Activated CD8-positive, alpha-beta memory T cell treated with anti-CD3 and anti-CD28 coated beads for 24 hours (primary cell): ENCODE results near the gene PPP1R15A.
"Not testable (repeated sequence)": the region's sequence is repeated elsewhere in the genome, so short reads cannot be mapped to it uniquely, and the experiment has no call there.

ENCODE experiments used
- DNase-seq: peaks from one replicate; pipeline ENCODE4 v3.0.0-alpha.2; 2020

PPP1R15A gene

DNA sequence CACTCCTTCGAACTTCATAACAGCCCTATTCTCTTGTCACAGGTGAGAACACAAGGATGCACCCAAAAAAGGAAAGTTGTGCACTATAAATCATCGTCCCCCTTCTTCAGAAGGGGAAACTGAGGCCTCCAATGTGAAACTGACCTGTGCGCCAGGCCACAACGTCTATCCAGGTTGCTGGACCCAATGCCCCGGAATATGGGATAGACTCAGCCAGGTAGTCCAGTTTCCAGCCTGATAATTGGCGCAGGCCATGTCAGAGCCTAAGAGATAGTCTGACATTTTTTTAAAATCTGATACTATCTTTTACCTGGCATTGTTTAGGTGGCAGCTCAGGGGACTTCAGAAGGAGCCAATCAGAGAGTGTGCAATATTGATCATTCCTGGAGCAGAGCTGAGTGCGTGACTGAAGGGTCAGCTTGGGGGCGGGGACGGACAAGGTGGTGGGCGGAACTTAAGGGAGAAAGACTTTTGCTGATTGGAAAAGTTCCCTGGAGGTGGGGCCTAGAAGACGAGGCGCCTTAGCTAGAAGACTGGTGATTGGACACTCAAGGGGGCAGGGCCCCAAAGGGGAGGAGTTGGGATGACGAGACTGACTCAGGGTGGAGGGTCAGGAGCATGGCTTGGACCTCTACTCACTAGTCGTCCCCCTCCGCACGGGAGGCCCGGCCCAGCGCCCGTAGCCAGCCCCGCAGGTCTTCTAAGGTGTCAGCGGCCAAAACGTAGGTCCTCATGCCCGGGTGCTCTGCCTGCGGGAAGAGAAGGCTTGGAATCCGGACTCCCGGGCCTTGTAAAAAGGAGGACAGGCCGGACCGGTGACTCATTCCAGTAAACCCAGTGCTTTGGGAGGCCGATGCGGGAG, 12.3 kb upstream of the PPP1R15A start:
- DNase-seq: no peak

DNA sequence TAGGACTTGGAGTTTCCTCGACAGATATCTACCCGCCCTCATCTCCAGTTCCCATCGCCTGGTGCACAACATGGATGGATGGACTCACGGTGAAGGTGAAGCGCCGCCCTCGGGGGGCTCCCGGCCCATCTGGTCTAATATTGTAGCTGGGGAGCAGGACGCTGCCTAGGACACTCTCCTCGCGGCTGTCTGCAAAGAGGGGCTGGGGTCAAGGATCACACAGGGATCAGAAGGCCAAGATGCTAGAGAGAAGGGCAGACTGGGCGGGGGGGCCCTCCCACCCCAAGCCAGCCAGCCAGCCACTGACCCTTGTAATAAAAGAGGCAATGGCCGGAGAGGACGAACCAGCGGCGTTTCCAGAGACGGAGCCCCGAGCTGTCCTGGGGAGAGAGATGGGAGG, 10.9 kb upstream of the PPP1R15A start:
- DNase-seq: no peak

DNA sequence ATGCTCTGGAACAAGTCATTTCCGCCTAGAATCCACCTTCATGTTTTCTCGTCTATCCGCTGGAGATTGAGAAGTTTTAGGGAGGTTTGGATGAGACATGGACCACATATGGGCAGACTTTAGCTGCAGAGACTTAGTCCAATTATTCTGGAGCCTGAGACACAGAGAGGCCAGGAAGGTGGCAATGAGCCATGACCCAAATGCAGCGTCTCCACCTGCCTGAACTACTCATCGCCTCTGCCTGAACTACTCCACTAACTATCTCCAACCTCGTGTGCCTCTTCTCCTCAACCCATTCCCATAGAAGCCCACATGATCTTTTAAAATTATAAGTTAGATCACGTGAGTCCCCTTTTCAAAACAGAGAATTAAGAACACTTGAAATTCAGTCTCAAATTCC, 9.4 kb upstream of the PPP1R15A start:
- DNase-seq: no peak

DNA sequence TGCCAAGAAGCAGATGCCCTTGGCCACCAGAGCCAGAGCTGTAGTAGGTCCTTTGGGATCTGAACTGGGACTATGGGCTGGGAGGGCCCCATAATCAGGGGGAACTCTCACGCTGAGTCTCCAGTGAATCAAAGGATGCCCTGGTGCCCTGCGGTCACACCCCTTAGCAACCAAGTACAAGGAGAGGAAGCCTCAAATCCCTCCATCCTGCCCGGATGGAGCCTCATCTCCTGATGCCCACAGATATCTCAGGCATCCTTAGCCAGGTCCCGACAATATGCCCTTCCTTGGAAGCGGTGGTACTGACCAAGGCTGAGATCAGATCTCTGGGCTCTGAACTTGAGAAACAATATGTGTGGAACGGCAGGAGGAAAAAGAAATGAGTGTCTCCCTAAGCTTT, 5.5 kb upstream of the PPP1R15A start:
- no peak for DNase-seq

DNA sequence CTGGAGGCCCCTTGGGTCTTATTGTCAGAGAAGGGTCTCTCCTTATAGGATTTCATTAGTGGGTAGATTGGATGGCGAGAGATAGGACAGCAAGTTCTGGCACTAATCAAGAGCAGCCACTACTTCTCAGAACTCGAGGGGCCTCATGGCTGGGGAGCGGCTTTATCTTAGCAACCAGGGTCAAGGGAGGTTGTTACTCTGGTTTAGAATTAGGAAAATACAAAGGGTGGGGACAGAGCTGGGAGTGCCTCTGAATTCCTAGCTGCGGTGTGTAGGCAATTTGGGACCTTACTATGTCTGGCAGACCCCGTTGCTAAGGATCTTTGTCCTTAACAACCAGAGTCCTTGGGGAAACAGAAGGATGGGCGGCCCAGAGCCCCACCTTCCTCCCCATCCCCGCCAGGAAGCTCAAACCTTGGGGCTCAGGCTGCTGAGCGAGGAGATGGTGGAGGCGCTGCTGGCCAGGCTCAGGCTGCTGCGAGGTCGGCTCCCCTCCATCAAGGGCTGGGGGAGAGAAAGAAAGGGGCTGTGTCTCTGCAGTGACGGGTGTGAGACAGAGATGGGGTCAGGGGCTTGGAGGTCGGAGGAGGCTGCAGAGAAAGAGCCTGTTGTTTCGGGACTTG, 5.0 kb upstream of the PPP1R15A start:
- DNase-seq: no peak

DNA sequence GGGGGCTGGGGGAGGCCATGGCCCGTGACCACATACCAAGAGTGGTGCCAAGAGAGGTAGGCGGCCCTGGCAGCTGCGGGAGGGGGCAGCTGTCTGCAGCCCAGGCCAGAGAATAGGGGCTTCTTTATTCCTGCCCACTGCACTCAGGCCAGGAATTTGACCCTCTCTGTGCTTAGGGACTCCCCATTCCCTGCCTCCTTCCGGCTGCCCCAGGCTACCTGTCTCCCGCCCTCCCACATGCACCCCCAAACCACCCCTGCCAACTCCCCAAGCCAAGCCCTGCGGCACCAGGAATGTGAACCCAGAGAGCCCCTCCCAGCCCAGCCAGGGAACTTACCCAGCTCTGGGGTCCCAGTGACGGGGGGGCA, 4.5 kb upstream of the PPP1R15A start:
- no peak for DNase-seq

DNA sequence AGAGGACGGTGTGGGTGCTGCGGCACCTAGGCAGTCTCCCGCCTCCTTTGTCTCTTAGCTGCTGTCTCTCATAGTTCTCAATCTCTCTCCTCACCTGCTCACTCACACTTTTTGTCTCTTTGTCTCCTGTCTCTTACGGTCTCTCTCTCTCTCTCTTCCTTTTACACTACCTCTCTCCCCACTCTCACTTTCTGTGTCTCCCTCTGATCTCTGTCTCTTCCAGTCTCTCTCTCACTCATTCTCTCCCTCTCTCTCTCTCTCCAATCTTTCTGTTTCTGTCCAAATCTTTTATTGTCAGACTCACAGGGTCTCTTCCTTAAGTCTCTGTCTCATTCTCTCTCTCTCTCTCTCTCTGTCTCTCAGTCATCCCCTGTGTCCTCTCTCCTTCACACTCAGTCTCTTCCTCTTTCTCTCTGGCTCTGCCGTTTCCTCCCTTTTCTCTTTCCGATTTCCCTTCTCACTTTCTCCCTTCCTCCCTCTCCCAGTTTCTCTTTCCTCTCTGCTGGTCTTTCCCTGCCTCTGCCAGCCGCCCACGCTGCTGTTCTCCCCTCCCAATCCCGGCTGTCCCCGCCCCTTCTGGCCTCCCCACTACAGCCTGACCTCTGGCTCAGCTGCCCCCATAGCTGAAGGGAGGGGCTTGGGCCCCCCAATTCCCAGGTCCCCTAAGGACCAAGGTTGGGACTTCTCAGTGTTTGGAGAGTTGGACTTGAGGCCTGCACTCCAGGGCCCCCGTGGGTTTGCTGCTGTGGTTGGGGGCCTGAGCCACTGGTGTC, 3.9 kb upstream of the PPP1R15A start, which contains the start of gene PLEKHA4:
TSS of gene PLEKHA4 (minus strand) at position 504 of the 773 bp plus-strand sequence. CDS start 997 bp downstream, outside the sequence.
- DNase-seq: no peak

DNA sequence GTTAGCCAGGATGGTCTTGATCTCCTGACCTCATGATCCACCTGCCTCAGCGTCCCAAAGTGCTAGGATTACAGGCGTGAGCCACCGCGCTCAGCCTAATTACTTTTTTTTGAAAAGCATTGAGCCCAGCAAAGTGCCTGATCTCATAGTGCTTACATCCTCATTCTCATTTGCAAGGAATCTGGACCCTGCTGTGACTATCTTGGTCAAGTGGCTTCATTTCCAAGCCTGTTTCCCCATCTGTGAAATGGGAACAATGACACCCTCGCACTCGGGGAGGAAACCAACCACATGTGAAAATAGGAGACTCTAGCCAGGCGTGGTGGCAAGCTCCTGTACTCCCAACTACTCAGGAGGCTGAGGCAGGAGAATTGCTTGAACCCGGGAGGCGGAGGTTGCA, 2.2 kb upstream of the PPP1R15A start:
- DNase-seq: no peak

DNA sequence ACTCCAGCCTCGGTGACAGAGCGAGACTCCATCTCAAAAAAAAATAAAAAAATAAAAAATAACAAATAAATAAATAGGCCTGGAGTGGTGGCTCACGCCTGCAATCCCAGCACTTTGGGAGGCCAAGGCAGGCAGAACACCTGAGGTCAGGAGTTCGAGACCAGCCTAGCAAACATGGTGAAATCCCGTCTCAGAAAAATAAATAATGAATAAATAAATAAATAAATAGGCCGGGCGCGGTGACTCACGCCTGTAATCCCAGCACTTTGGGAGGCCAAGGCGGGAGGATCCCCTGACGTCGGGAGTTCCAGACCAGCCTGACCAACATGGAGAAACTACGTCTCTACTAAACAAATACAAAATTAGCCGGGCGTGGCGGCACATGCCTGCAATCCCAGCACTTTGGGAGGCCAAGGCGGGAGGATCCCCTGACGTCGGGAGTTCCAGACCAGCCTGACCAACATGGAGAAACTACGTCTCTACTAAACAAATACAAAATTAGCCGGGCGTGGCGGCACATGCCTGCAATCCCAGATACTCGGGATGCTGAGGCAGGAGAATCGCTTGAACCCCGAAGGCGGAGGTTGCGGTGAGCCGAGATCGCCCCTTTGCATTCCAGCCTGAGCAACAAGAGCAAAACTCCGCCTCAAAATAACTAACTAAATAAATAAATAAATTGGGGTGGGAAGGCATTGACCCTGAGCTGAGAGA, 595 bp upstream of the PPP1R15A start:
- not testable (repeated sequence) for DNase-seq

DNA sequence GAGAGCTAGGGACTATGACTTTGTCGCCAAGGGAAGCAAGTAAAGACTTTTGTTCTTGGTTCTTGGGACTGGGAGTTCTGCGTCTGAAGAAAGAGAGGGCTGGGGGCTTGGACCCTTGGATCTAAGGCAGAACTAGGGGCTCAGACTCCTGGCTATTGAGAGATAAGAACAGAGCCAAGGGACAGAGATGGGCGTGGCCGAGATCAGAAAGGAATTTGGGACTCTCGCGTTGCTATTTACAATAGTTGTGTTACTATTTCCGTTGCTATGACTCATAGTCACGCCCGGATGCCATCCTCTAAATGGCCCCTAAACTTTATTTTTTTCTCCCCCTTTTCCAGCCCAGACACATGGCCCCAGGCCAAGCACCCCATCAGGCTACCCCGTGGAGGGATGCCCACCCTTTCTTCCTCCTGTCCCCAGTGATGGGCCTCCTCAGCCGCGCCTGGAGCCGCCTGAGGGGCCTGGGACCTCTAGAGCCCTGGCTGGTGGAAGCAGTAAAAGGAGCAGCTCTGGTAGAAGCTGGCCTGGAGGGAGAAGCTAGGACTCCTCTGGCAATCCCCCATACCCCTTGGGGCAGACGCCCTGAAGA, 759 bp downstream of the PPP1R15A start:
- peak; percentile 85 for DNase-seq

DNA sequence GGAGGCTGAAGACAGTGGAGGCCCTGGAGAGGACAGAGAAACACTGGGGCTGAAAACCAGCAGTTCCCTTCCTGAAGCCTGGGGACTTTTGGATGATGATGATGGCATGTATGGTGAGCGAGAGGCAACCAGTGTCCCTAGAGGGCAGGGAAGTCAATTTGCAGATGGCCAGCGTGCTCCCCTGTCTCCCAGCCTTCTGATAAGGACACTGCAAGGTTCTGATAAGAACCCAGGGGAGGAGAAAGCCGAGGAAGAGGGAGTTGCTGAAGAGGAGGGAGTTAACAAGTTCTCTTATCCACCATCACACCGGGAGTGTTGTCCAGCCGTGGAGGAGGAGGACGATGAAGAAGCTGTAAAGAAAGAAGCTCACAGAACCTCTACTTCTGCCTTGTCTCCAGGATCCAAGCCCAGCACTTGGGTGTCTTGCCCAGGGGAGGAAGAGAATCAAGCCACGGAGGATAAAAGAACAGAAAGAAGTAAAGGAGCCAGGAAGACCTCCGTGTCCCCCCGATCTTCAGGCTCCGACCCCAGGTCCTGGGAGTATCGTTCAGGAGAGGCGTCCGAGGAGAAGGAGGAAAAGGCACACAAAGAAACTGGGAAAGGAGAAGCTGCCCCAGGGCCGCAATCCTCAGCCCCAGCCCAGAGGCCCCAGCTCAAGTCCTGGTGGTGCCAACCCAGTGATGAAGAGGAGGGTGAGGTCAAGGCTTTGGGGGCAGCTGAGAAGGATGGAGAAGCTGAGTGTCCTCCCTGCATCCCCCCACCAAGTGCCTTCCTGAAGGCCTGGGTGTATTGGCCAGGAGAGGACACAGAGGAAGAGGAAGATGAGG, 1.5 kb downstream of the PPP1R15A start:
- no peak for DNase-seq

DNA sequence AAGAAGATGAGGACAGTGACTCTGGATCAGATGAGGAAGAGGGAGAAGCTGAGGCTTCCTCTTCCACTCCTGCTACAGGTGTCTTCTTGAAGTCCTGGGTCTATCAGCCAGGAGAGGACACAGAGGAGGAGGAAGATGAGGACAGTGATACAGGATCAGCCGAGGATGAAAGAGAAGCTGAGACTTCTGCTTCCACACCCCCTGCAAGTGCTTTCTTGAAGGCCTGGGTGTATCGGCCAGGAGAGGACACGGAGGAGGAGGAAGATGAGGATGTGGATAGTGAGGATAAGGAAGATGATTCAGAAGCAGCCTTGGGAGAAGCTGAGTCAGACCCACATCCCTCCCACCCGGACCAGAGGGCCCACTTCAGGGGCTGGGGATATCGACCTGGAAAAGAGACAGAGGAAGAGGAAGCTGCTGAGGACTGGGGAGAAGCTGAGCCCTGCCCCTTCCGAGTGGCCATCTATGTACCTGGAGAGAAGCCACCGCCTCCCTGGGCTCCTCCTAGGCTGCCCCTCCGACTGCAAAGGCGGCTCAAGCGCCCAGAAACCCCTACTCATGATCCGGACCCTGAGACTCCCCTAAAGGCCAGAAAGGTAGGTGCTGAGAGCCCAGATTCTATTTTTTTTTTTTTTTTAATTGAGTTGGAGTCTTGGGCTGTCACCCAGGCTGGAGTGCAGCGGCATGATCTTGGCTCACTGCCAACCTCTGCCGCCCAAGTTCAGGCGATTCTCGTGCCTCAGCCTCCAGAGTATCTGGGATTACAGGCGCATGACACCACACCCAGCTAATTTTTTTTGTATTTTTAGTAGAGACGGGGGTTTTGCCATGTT, 2.3 kb downstream of the PPP1R15A start:
- DNase-seq: no peak

DNA sequence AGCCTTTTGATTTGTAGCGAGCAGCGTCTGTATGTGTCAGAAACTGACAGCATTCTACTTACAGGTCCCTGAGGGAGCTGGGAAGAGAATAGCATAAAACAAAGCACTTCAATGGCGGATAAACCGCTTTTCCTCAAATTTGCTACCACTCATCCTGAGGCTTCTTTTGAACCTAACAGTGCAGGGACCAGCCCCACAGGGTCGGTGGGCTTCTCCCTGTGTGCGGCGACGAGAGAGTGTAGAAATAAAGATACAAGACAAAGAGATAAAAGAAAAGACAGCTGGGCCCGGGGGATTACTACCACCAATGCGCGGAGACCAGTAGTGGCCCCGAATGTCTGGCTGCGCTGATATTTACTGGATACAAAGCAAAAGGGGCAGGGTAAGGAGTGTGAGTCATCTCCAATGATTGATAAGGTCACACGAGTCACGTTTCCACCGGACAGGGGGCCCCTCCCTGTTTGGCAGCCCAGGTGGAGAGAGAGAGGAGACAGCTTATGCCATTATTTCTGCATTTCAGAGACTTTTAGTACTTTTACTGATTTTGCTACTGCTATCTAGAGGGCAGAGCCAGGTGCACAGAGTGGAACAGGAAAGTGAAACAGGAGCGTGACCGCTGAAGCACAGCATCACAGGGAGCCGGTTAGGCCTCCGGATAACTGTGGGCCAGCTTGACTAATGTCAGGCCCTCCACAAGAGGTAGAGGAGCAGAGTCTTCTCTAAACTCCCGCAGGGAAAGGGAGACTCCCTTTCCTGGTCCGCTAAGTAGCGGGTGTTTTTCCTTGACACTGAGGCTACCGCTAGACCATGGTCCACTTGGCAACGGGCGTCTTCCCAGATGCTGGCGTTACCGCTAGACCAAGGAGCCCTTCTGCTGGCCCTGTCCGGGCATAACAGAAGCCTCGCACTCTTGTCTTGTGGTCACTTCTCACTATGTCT, 4.1 kb downstream of the PPP1R15A start:
- peak; percentile 71 for DNase-seq

DNA sequence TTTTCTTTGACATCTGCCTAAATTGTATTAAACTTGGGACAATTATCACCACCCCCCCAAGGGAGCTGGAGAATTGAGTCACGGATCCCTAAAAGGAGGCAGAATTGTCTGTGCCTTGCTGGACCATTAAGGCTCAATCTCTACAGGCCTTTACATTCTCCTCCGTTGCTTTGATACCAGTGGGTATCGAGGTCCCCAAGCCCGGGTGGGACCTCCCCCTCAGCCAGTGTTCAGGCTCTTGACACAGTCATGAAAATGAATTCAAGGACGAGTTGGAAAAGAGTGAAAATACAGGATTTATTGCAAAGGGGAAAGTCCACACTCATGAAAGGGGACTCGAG, 5.6 kb downstream of the PPP1R15A start:
- no peak for DNase-seq

DNA sequence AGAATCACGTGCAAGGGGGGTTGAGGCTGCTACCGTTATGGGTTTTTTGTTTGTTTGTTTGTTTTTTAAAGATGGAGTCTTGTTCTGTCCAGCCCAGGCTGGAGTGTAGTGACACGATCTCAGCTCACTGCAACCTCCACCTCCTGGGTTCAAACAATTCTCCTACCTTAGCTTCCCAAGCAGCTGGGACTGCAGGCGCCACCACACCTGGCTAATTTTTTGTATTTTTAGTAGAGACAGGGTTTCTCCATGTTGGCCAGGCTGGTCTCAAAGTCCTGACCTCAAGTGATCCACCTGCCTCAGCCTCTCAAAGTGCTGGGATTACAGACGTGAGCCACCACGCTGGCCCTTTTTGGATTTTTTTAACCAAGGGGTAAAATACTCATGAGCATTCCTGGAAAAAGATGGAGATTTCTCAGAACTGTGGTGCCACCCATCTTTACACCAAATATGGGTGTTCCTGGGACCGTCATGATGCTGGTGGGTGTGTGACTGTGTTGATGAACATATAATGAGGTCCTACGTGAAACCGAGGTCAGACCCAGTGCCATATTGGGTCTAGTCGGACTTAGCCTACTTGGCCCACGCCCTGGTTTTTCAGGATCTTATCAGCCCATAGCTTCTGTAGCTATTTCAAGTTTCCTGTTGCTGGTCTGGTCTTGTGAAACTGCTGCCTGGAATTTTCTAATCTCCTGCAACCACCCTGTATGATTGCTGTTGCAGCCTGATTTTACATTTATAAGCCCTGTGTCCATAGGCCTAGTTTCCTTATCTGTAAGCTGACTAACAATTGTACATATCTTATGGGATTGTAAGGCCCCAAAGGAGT, 6.2 kb downstream of the PPP1R15A start:
- DNase-seq: no peak

DNA sequence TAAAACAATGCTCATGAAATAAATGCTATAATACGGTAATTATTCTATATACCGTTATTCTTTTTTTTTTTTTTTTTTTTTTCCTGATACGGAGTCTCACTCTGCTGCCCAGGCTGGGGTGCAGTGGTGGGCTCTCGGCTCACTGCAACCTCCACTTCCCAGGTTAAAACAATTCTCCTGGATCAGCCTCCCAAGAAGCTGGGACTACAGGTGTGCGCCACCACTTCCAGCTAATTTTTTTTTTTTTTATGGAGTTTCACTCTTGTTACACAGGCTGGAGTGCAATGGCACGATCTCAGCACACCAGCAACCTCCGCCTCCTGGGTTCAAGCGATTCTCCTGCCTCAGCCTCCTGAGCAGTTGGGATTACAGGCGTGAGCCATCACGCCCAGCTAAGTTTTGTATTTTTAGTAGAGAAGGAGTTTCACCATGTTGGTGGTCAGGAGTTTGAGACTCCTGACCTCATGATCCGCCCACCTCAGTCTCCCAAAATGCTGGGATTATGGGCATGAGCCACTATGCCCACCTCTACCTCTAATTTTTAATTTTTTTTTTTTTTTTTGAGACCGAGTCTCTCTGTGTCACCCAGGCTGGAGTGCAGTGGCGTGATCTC, 6.9 kb downstream of the PPP1R15A start:
- no peak for DNase-seq

DNA sequence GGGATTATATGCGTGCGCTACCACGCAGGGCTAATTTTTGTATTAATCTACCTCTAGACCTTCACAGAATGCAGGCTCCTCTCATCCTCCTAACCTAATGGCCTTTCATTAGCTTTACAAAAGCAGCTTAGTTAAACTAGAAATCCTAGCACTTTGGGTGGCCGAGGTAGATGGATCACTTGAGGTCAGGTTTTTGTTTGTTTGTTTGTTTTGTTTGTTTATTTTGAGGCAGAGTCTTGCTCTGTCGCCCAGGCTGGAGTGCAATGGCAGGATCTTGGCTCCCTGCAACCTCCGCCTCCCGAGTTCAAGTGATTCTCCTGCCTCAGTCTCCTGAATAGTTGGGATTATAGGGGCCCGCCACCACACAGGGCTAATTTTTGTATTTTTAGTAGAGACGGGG, 7.5 kb downstream of the PPP1R15A start:
- DNase-seq: not testable (repeated sequence)
